Skeletal muscle satellite cell (primary cell): ENCODE data around the gene TANGO2.
"Not testable (repeated sequence)": the region's sequence is repeated elsewhere in the genome, so short reads cannot be mapped to it uniquely, and the experiment has no call there.

ENCODE experiments used
- H3K27me3 ChIP-seq: 2 replicates; pipeline ENCODE4 v1.7.0; 2013; ENCODE audit warnings: low read length; ENCODE audit not compliant: control insufficient read depth, insufficient read depth
- H3K36me3 ChIP-seq: 2 replicates; pipeline ENCODE4 v1.7.0; 2013; ENCODE audit warnings: mild to moderate bottlenecking, control low read depth, low read length; ENCODE audit not compliant: insufficient read depth
- H3K4me1 ChIP-seq: 2 replicates; pipeline ENCODE4 v1.7.0; 2013; ENCODE audit warnings: low read length; ENCODE audit not compliant: control insufficient read depth, insufficient read depth
- H3K4me2 ChIP-seq: 2 replicates; pipeline ENCODE4 v1.7.0; 2013; ENCODE audit warnings: mild to moderate bottlenecking, low read length
- H3K4me3 ChIP-seq: 2 replicates; pipeline ENCODE4 v1.7.0; 2013; ENCODE audit warnings: low read length
- H3K9ac ChIP-seq: 2 replicates; pipeline ENCODE4 v1.7.0; 2013; ENCODE audit warnings: mild to moderate bottlenecking, low read depth, low read length, moderate library complexity
- H3K9me3 ChIP-seq: replicated peaks from 2 replicates; pipeline ENCODE4 v1.7.0; 2013; ENCODE audit warnings: mild to moderate bottlenecking, control low read depth, low read length

TANGO2 gene

GRCh38 chr22:20066617-20067383, 45.9 kb downstream of the TANGO2 start:
- H3K27me3 ChIP-seq, result no peaks in the 10 kb centered on the region
- H3K4me2 ChIP-seq, result no peak overlapping the region
- peaks cover 14% of the 10 kb centered on the region for H3K4me1 ChIP-seq
- no peak overlapping the region for H3K9ac ChIP-seq
- peaks cover 24% of the 10 kb centered on the region for H3K36me3 ChIP-seq
- H3K4me3 ChIP-seq, result no peak overlapping the region
- no peaks in the 10 kb centered on the region for H3K9me3 ChIP-seq

GRCh38 chr22:20067384-20067682, 46.4 kb downstream of the TANGO2 start:
- H3K4me2 ChIP-seq, H3K4me3 ChIP-seq, H3K4me1 ChIP-seq, H3K9ac ChIP-seq, H3K9me3 ChIP-seq, H3K27me3 ChIP-seq: not testable (repeated sequence)
- peaks cover 20% of the 10 kb centered on the region for H3K36me3 ChIP-seq

- Histone ChIP-seq H3K27me3 (no peaks in the 10 kb centered on the region), H3K9ac (no peak overlapping the region), H3K36me3 (peaks cover 14% of the 10 kb centered on the region), H3K9me3 (no peaks in the 10 kb centered on the region), H3K4me2 (no peak overlapping the region), H3K4me1 (no peaks in the 10 kb centered on the region), H3K4me3 (no peak overlapping the region)
Measured at GRCh38 chr22:20068640-20069039, 47.7 kb downstream of the TANGO2 start.

GRCh38 chr22:20069331-20070042, 48.6 kb downstream of the TANGO2 start:
- Histone ChIP-seq H3K9ac (no peak overlapping the region), H3K4me3 (no peak overlapping the region), H3K4me1 (no peaks in the 10 kb centered on the region), H3K27me3 (no peaks in the 10 kb centered on the region), H3K36me3 (peaks cover 6% of the 10 kb centered on the region), H3K4me2 (no peak overlapping the region), H3K9me3 (no peaks in the 10 kb centered on the region)

GRCh38 chr22:20071524-20071972, 50.6 kb downstream of the TANGO2 start:
- Histone ChIP-seq H3K4me1 (no peaks in the 10 kb centered on the region), H3K36me3 (no peaks in the 10 kb centered on the region), H3K9me3 (no peaks in the 10 kb centered on the region), H3K4me3 (no peak overlapping the region), H3K27me3 (no peaks in the 10 kb centered on the region), H3K9ac (no peak overlapping the region), H3K4me2 (no peak overlapping the region)

GRCh38 chr22:20076627-20077172, 55.8 kb downstream of the TANGO2 start:
- no peaks in the 10 kb centered on the region for H3K36me3 ChIP-seq
- no peak overlapping the region for H3K9ac ChIP-seq
- H3K4me1 ChIP-seq, result peaks cover 6% of the 10 kb centered on the region
- no peak overlapping the region for H3K4me2 ChIP-seq
- no peaks in the 10 kb centered on the region for H3K27me3 ChIP-seq
- no peaks in the 10 kb centered on the region for H3K9me3 ChIP-seq
- H3K4me3 ChIP-seq, result no peak overlapping the region

GRCh38 chr22:20079745-20080444, 59.0 kb downstream of the TANGO2 start, which contains the start of gene DGCR8:
DGCR8 (plus strand) TSS chr22:20080241; CDS start chr22:20085964, 5,723 bp downstream.
- H3K27me3 ChIP-seq, result no peaks in the 10 kb centered on the region
- peak within 1 kb of the TSS; percentile 77 for H3K4me3 ChIP-seq
- no peaks in the 10 kb centered on the region for H3K9me3 ChIP-seq
- H3K4me1 ChIP-seq, result peaks cover 25% of the 10 kb centered on the region
- peaks cover 10% of the 10 kb centered on the region for H3K36me3 ChIP-seq
- peak within 1 kb of the TSS; percentile 89 for H3K9ac ChIP-seq
- H3K4me2 ChIP-seq, result peak within 1 kb of the TSS; percentile 92

GRCh38 chr22:20080445-20080775, 59.5 kb downstream of the TANGO2 start:
- Histone ChIP-seq H3K36me3 (peaks cover 14% of the 10 kb centered on the region), H3K4me2 (peak overlapping the region; percentile 91), H3K9ac (peak overlapping the region; percentile 89), H3K27me3 (no peaks in the 10 kb centered on the region), H3K9me3 (no peaks in the 10 kb centered on the region), H3K4me3 (peak overlapping the region; percentile 77), H3K4me1 (peaks cover 25% of the 10 kb centered on the region)

GRCh38 chr22:20080776-20081654, 60.1 kb downstream of the TANGO2 start:
- Histone ChIP-seq H3K27me3 (no peaks in the 10 kb centered on the region), H3K4me2 (peak overlapping the region; percentile 91), H3K4me1 (peaks cover 25% of the 10 kb centered on the region), H3K9ac (peak overlapping the region; percentile 89), H3K9me3 (no peaks in the 10 kb centered on the region), H3K4me3 (peak overlapping the region; percentile 77), H3K36me3 (peaks cover 20% of the 10 kb centered on the region)

- peaks cover 25% of the 10 kb centered on the region for H3K4me1 ChIP-seq
- H3K9me3 ChIP-seq, result no peaks in the 10 kb centered on the region
- H3K4me3 ChIP-seq, result no peak overlapping the region
- H3K27me3 ChIP-seq, result no peaks in the 10 kb centered on the region
- H3K9ac ChIP-seq, result peak overlapping the region; percentile 18
- peaks cover 43% of the 10 kb centered on the region for H3K36me3 ChIP-seq
- peak overlapping the region; percentile 26 for H3K4me2 ChIP-seq
Measured at GRCh38 chr22:20083157-20083890, 62.4 kb downstream of the TANGO2 start.
